ENCODE results near the gene DEGS1. TPM values are rescaled to one million over a fixed set of nuclear protein-coding genes. Genes with fewer than 3 reads are reported as not detected.

Gene DEGS1
- total and polyA plus RNA-seq, 2 experiments from 2014 or later, result 45.7 to 67.9 TPM

GRCh38 chr1:224180783-224181452, 2.1 kb upstream of the DEGS1 start:
- H3F3A ChIP-seq (replicated peaks; ENCODE audit: low read depth), result peaks cover 20% of the 10 kb centered on the region
- no peaks in the 10 kb centered on the region for H3K27me3 ChIP-seq (ENCODE audit: insufficient read depth)
- H3K36me3 Mint-ChIP-seq (ENCODE audit: low read depth), result peaks cover 8% of the 10 kb centered on the region
- no peak overlapping the region for H3K4me3 Mint-ChIP-seq
- H3K4me1 Mint-ChIP-seq, result peaks cover 20% of the 10 kb centered on the region
- H3K9me3 Mint-ChIP-seq, result no peaks in the 10 kb centered on the region
- H3K27ac Mint-ChIP-seq, result no peak overlapping the region; the same call in 1 of the 2 replicates
- no peak overlapping the region for H3K4me2 ChIP-seq
- H3K27ac ChIP-seq (ENCODE audit: low read depth), result no peak overlapping the region
- H3K4me1 ChIP-seq (ENCODE audit: insufficient read depth), result peaks cover 15% of the 10 kb centered on the region; the same call in 1 of the 2 replicates
- no peaks in the 10 kb centered on the region for H3K36me3 ChIP-seq (ENCODE audit: insufficient read depth)
- H3K79me2 ChIP-seq (replicated peaks; ENCODE audit: insufficient read depth), result peaks cover 23% of the 10 kb centered on the region
- no peak overlapping the region for H2AFZ ChIP-seq
- TF ChIP-seq JUNB (IDR thresholded peaks at IDR 0.05; ENCODE audit: unreplicated experiment), result no peak
- no peak for DNase-seq (ENCODE audit: low spot score)
- no peak overlapping the region for H3K4me3 ChIP-seq
- H3K9me2 ChIP-seq (ENCODE audit: insufficient read depth), result no peaks in the 10 kb centered on the region
- no peaks in the 10 kb centered on the region; the same call in 1 of the 2 replicates for H4K20me1 ChIP-seq (replicated peaks; ENCODE audit: insufficient read depth)
- ATAC-seq, result no peak
- H3K27me3 Mint-ChIP-seq (ENCODE audit: insufficient read depth, low read depth, poor library complexity), result peaks cover 13% of the 10 kb centered on the region

- H3K4me3 Mint-ChIP-seq, result no peak overlapping the region
- Histone ChIP-seq H3K79me2 (replicated peaks; ENCODE audit: insufficient read depth) (peaks cover 28% of the 10 kb centered on the region), H3K4me3 (no peak overlapping the region), H3F3A (replicated peaks; ENCODE audit: low read depth) (peaks cover 20% of the 10 kb centered on the region), H3K4me2 (no peak overlapping the region), H4K20me1 (replicated peaks; ENCODE audit: insufficient read depth) (no peaks in the 10 kb centered on the region; the same call in 1 of the 2 replicates), H2AFZ (no peak overlapping the region), H3K9me2 (ENCODE audit: insufficient read depth) (no peaks in the 10 kb centered on the region), H3K27ac (ENCODE audit: low read depth) (no peak overlapping the region), H3K4me1 (ENCODE audit: insufficient read depth) (peaks cover 15% of the 10 kb centered on the region; the same call in 1 of the 2 replicates), H3K27me3 (ENCODE audit: insufficient read depth) (no peaks in the 10 kb centered on the region), H3K36me3 (ENCODE audit: insufficient read depth) (no peaks in the 10 kb centered on the region; the same call in 1 of the 2 replicates)
- H3K4me1 Mint-ChIP-seq, result peaks cover 20% of the 10 kb centered on the region
- H3K9me3 Mint-ChIP-seq, result no peaks in the 10 kb centered on the region
- ATAC-seq, result no peak
- H3K36me3 Mint-ChIP-seq (ENCODE audit: low read depth), result peaks cover 13% of the 10 kb centered on the region
- no peak for DNase-seq (ENCODE audit: low spot score)
- TF ChIP-seq EZH2 (IDR thresholded peaks at IDR 0.05; ENCODE audit: low read depth, unreplicated experiment), result no peak
- peaks cover 11% of the 10 kb centered on the region for H3K27me3 Mint-ChIP-seq (ENCODE audit: insufficient read depth, low read depth, poor library complexity)
- H3K27ac Mint-ChIP-seq, result no peak overlapping the region
Measured at GRCh38 chr1:224181453-224181810, 1.6 kb upstream of the DEGS1 start.

GRCh38 chr1:224182057-224182865, 779 bp upstream of the DEGS1 start:
- Histone ChIP-seq H2AFZ (peak overlapping the region; percentile 96; the same call in 1 of the 2 replicates), H3K27me3 (ENCODE audit: insufficient read depth) (no peaks in the 10 kb centered on the region), H3K79me2 (replicated peaks; ENCODE audit: insufficient read depth) (peaks cover 36% of the 10 kb centered on the region), H3K36me3 (ENCODE audit: insufficient read depth) (no peaks in the 10 kb centered on the region; the same call in 1 of the 2 replicates), H3F3A (replicated peaks; ENCODE audit: low read depth) (peaks cover 20% of the 10 kb centered on the region), H3K4me2 (peak overlapping the region; percentile 99), H3K4me1 (ENCODE audit: insufficient read depth) (peaks cover 15% of the 10 kb centered on the region; the same call in 1 of the 2 replicates), H3K9me2 (ENCODE audit: insufficient read depth) (no peaks in the 10 kb centered on the region), H3K4me3 (peak overlapping the region; percentile 94), H4K20me1 (replicated peaks; ENCODE audit: insufficient read depth) (no peaks in the 10 kb centered on the region; the same call in 1 of the 2 replicates), H3K27ac (ENCODE audit: low read depth) (peak overlapping the region; percentile 92; the same call in 1 of the 2 replicates)
- peak overlapping the region; percentile 77 for H3K4me3 Mint-ChIP-seq
- ATAC-seq (no peak), DNase-seq (ENCODE audit: low spot score) (no peak)
- peaks cover 11% of the 10 kb centered on the region for H3K27me3 Mint-ChIP-seq (ENCODE audit: insufficient read depth, low read depth, poor library complexity)
- peak overlapping the region; percentile 20; the same call in 1 of the 2 replicates for H3K27ac Mint-ChIP-seq
- H3K9me3 Mint-ChIP-seq, result no peaks in the 10 kb centered on the region
- H3K4me1 Mint-ChIP-seq, result peaks cover 20% of the 10 kb centered on the region
- peaks cover 20% of the 10 kb centered on the region for H3K36me3 Mint-ChIP-seq (ENCODE audit: low read depth)
- TF ChIP-seq POLR2AphosphoS5 (IDR thresholded peaks at IDR 0.05; ENCODE audit: low read depth) (no peak), NANOG (IDR thresholded peaks at IDR 0.05; ENCODE audit: borderline replicate concordance) (no peak), ZNF331 (CRISPR knock-in tag; IDR thresholded peaks at IDR 0.05; ENCODE audit: low read depth) (no peak), ZNF114 (CRISPR knock-in tag; IDR thresholded peaks at IDR 0.05) (no peak)

All from GM23338 (cell line).